ENCODE results near the gene CIDEB. TPM values are rescaled to one million over a fixed set of nuclear protein-coding genes. Genes with fewer than 3 reads are reported as not detected.
A peak's percentile ranks its signal among the peaks of the same experiment; 100 is the strongest.

Gene CIDEB
- total RNA-seq, 4 donors from 2014 or later = 6.7 to 168 (median 23.6) TPM

GRCh38 chr14:24335461-24336171 is 27.8 kb upstream of the CIDEB start:
- in situ Hi-C loops (cut with MboI; ENCODE audit: low pct_ligation_motif_present in 1 of 4, low pct_unique_long_range_greater_than_20kb in 1 of 4, low sequenced_read_pairs in 3 of 4) = loop anchor here in 3 of 4 donors (5.0 to 25.0 kb wide), 3 partner anchors 97 to 102 kb away; partner anchors contain the start of genes CBLN3 (in 1 of the 3), KHNYN (in 1 of the 3) and SDR39U1 (in 1 of the 3)

GRCh38 chr14:24334431-24335291 is 26.9 kb upstream of the CIDEB start, which contains the start of gene ADCY4:
ADCY4 (minus strand) TSS chr14:24335071; CDS start chr14:24334652, 419 bp downstream.
- Histone ChIP-seq H3K4me3 (peak within 1 kb of the TSS in 3 of 4 donors; percentile 12 to 41 (median 20)), H3K36me3 (peaks cover 0 to 4% (median 0%) of the 10 kb centered on the region in 4 donors), H3K9me3 (no peaks in the 10 kb centered on the region), H3K4me1 (peaks cover 15 to 47% (median 36%) of the 10 kb centered on the region in 4 donors), H3K27ac (peak within 1 kb of the TSS; percentile 40 to 66 (median 56)), H3K27me3 (peaks cover 28% of the 10 kb centered on the region)
- TF ChIP-seq POLR2AphosphoS5 (IDR thresholded peaks at IDR 0.05) (peak in 2 of 3 donors; percentile 20 to 50), EP300 (IDR thresholded peaks at IDR 0.05; ENCODE audit: low read depth) (no peak)
- in situ Hi-C loops (cut with MboI; ENCODE audit: low pct_ligation_motif_present in 1 of 4, low pct_unique_long_range_greater_than_20kb in 1 of 4, low sequenced_read_pairs in 3 of 4) (loop anchor here (5.0 to 25.0 kb wide), 3 partner anchors 98 to 103 kb away; partner anchors contain the start of genes CBLN3 (in 1 of the 4), KHNYN (in 1 of the 4) and SDR39U1 (in 1 of the 4)), intact Hi-C loops (cut with DNase I; ENCODE audit: low total_unique reads) (no loop called here)
- 9% methylated on average over 47 of the region's 65 CpGs; no CpG with 5 or more reads in 1 of the 2 donors for whole genome bisulfite sequencing, 2 donors (ENCODE audit: low coverage in 1 of 2)
- DNase-seq = no peak

More at GRCh38 chr14:24335461-24336171, 27.8 kb upstream of the CIDEB start:
- Histone ChIP-seq H3K4me1 (peaks cover 15 to 51% (median 36%) of the 10 kb centered on the region in 4 donors), H3K9me3 (no peaks in the 10 kb centered on the region), H3K27ac (peak overlapping the region in 2 of 4 donors; percentile 4 to 13), H3K27me3 (peaks cover 28% of the 10 kb centered on the region), H3K36me3 (peaks cover 0 to 4% (median 0%) of the 10 kb centered on the region in 4 donors), H3K4me3 (peak overlapping the region in 1 of 4 donors; percentile 41)
- WGBS, 2 donors (ENCODE audit: low coverage in 1 of 2) = 81% methylated on average over 12 of the region's 12 CpGs; no CpG with 5 or more reads in 1 of the 2 donors
- intact Hi-C loops (cut with DNase I; ENCODE audit: low total_unique reads) = no loop called here
- no peak for DNase-seq
- no peak for TF ChIP-seq EP300 (IDR thresholded peaks at IDR 0.05; ENCODE audit: low read depth)
- TF ChIP-seq POLR2AphosphoS5 (IDR thresholded peaks at IDR 0.05) = peak in 1 of 3 donors; percentile 10

GRCh38 chr14:24332268-24332993 is 24.7 kb upstream of the CIDEB start:
- Histone ChIP-seq H3K36me3 (peaks cover 0 to 4% (median 0%) of the 10 kb centered on the region in 4 donors), H3K27me3 (peaks cover 28% of the 10 kb centered on the region), H3K27ac (peak overlapping the region in 3 of 4 donors; percentile 24 to 30 (median 26)), H3K9me3 (no peaks in the 10 kb centered on the region), H3K4me3 (peak overlapping the region in 3 of 4 donors; percentile 2 to 41 (median 21)), H3K4me1 (peaks cover 15 to 45% (median 32%) of the 10 kb centered on the region in 4 donors)
- in situ Hi-C loops (cut with MboI; ENCODE audit: low pct_ligation_motif_present in 1 of 4, low pct_unique_long_range_greater_than_20kb in 1 of 4, low sequenced_read_pairs in 3 of 4) (loop anchor here in 3 of 4 donors (5.0 to 25.0 kb wide), 3 partner anchors 100 to 105 kb away; partner anchors contain the start of genes CBLN3 (in 1 of the 3), KHNYN (in 1 of the 3) and SDR39U1 (in 1 of the 3)), intact Hi-C loops (cut with DNase I; ENCODE audit: low total_unique reads) (loop anchor here (2.0 kb wide), 1 partner anchor 104 kb away; no protein-coding TSS in a partner anchor)
- TF ChIP-seq, protein P1, sequence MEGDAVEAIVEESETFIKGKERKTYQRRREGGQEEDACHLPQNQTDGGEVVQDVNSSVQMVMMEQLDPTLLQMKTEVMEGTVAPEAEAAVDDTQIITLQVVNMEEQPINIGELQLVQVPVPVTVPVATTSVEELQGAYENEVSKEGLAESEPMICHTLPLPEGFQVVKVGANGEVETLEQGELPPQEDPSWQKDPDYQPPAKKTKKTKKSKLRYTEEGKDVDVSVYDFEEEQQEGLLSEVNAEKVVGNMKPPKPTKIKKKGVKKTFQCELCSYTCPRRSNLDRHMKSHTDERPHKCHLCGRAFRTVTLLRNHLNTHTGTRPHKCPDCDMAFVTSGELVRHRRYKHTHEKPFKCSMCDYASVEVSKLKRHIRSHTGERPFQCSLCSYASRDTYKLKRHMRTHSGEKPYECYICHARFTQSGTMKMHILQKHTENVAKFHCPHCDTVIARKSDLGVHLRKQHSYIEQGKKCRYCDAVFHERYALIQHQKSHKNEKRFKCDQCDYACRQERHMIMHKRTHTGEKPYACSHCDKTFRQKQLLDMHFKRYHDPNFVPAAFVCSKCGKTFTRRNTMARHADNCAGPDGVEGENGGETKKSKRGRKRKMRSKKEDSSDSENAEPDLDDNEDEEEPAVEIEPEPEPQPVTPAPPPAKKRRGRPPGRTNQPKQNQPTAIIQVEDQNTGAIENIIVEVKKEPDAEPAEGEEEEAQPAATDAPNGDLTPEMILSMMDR (IDR thresholded peaks at IDR 0.05) = peak; percentile 71 to 87 (median 80)
- TF ChIP-seq EP300 (IDR thresholded peaks at IDR 0.05; ENCODE audit: low read depth) (no peak), POLR2A (IDR thresholded peaks at IDR 0.05) (no peak), POLR2AphosphoS5 (IDR thresholded peaks at IDR 0.05) (no peak)
- 0 to 8% methylated on average over 4 to 38 of the region's 56 CpGs for WGBS, 2 donors (ENCODE audit: low coverage in 1 of 2)
- peak; percentile 87 for DNase-seq

DNA sequence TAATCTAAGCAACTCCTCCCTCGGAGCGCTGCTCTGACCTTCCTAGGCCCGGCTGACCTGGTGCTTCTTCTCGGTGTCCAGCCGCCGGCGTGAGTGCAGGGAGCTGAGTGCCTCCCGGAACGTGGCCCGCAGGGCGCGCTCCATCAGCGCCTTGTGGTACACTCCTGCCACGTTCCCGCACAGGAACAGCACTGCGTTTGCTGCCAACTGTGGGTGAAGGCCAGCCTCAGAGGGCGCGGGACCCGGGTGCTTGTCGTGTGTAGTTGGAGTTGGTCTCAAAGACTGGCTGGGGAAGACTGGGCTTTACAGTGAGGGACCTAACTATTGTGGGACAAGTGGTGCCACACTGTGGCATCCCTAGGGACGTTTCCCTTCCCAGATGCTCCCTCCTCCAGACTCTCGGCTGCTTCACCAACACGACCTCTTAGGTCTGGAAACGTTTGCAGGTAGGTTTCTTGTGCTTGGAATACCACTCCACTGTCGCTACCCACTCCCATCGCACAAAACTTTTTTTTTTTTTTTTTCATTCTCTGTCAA is 24.0 kb upstream of the CIDEB start:
- H3K4me3 ChIP-seq = no peak overlapping the region
- peaks cover 0 to under 1% (median 0%) of the 10 kb centered on the region in 4 donors for H3K36me3 ChIP-seq
- 20 to 62% methylated on average over 1 to 26 of the region's 26 CpGs for WGBS, 2 donors (ENCODE audit: low coverage in 1 of 2)
- TF ChIP-seq, protein P1 (IDR thresholded peaks at IDR 0.05) = no peak
- no peak for TF ChIP-seq POLR2AphosphoS5 (IDR thresholded peaks at IDR 0.05)
- no peak for TF ChIP-seq EP300 (IDR thresholded peaks at IDR 0.05; ENCODE audit: low read depth)
- TF ChIP-seq POLR2A (IDR thresholded peaks at IDR 0.05) = no peak
- no peaks in the 10 kb centered on the region for H3K9me3 ChIP-seq
- in situ Hi-C loops (cut with MboI; ENCODE audit: low pct_ligation_motif_present in 1 of 4, low pct_unique_long_range_greater_than_20kb in 1 of 4, low sequenced_read_pairs in 3 of 4) (loop anchor here in 3 of 4 donors (5.0 to 25.0 kb wide), 3 partner anchors 101 to 106 kb away; partner anchors contain the start of genes CBLN3 (in 1 of the 3), KHNYN (in 1 of the 3) and SDR39U1 (in 1 of the 3)), intact Hi-C loops (cut with DNase I; ENCODE audit: low total_unique reads) (loop anchor here (2.0 kb wide), 1 partner anchor 105 kb away; no protein-coding TSS in a partner anchor)
- DNase-seq = no peak
- peaks cover 28% of the 10 kb centered on the region for H3K27me3 ChIP-seq
- H3K4me1 ChIP-seq = peaks cover 15 to 49% (median 32%) of the 10 kb centered on the region in 4 donors
- no peak overlapping the region for H3K27ac ChIP-seq
